ENCODE results near the gene PLEKHM3. TPM values are rescaled to one million over a fixed set of nuclear protein-coding genes. Genes with fewer than 3 reads are reported as not detected.

PLEKHM3 gene
- total RNA-seq, 3 donors from 2014 or later (not counting 1 experiment from before 2014, with no cell fraction given): 21.7 to 27.7 (median 26.3) TPM

GRCh38 chr2:207871911-207872310, 153.4 kb downstream of the PLEKHM3 start:
- H3K27me3 ChIP-seq (ENCODE audit: control insufficient read depth, insufficient read depth, low read length): no peaks in the 10 kb centered on the region
- no peak overlapping the region for H3K4me3 Mint-ChIP-seq
- intact Hi-C loops (cut with micrococcal nuclease): no loop called here
- 92% methylated on average over 2 of the region's 2 CpGs for WGBS (ENCODE audit: insufficient coverage)
- no peaks in the 10 kb centered on the region for H3K9me3 ChIP-seq (ENCODE audit: control insufficient read depth, insufficient read depth, low read length)
- no peak overlapping the region for H3K27ac ChIP-seq (ENCODE audit: low read length)
- no peak overlapping the region for H3K27ac Mint-ChIP-seq
- H3K4me3 ChIP-seq (ENCODE audit: low read length): no peak overlapping the region
- no peak for TF ChIP-seq CTCF (IDR thresholded peaks at IDR 0.05)
- no peak for DNase-seq
- H3K27me3 Mint-ChIP-seq (ENCODE audit: low read depth in 2 of 2): no peaks in the 10 kb centered on the region
- no peaks in the 10 kb centered on the region for H3K4me1 Mint-ChIP-seq
- ATAC-seq: no peak
- H3K36me3 Mint-ChIP-seq: no peaks in the 10 kb centered on the region
- no peaks in the 10 kb centered on the region for H3K4me1 ChIP-seq (ENCODE audit: control insufficient read depth, insufficient read depth, low read length)
- no peaks in the 10 kb centered on the region for H3K9me3 Mint-ChIP-seq
- no peaks in the 10 kb centered on the region for H3K36me3 ChIP-seq (ENCODE audit: control insufficient read depth, insufficient read depth, low read length)

GRCh38 chr2:207871506-207871905, 153.8 kb downstream of the PLEKHM3 start:
- Histone ChIP-seq H3K9me3 (ENCODE audit: control insufficient read depth, insufficient read depth, low read length) (no peaks in the 10 kb centered on the region), H3K4me1 (ENCODE audit: control insufficient read depth, insufficient read depth, low read length) (no peaks in the 10 kb centered on the region), H3K27me3 (ENCODE audit: control insufficient read depth, insufficient read depth, low read length) (no peaks in the 10 kb centered on the region), H3K4me3 (ENCODE audit: low read length) (no peak overlapping the region), H3K36me3 (ENCODE audit: control insufficient read depth, insufficient read depth, low read length) (no peaks in the 10 kb centered on the region), H3K27ac (ENCODE audit: low read length) (no peak overlapping the region)
- Mint-ChIP-seq H3K27ac (no peak overlapping the region), H3K9me3 (no peaks in the 10 kb centered on the region), H3K4me1 (no peaks in the 10 kb centered on the region), H3K4me3 (no peak overlapping the region), H3K27me3 (ENCODE audit: low read depth in 2 of 2) (no peaks in the 10 kb centered on the region), H3K36me3 (no peaks in the 10 kb centered on the region)
- no peak for DNase-seq
- no peak for ATAC-seq
- 100% methylated on average over 1 of the region's 1 CpG for WGBS (ENCODE audit: insufficient coverage)
- intact Hi-C loops (cut with micrococcal nuclease): no loop called here
- TF ChIP-seq CTCF (IDR thresholded peaks at IDR 0.05): no peak

- 93% methylated on average over 3 of the region's 4 CpGs for WGBS (ENCODE audit: insufficient coverage)
- no peaks in the 10 kb centered on the region for H3K4me1 ChIP-seq (ENCODE audit: control insufficient read depth, insufficient read depth, low read length)
- H3K36me3 Mint-ChIP-seq: no peaks in the 10 kb centered on the region
Measured at GRCh38 chr2:207870814-207871213, 154.5 kb downstream of the PLEKHM3 start.

More at GRCh38 chr2:207870814-207871213, 154.5 kb downstream of the PLEKHM3 start:
- H3K9me3 ChIP-seq (ENCODE audit: control insufficient read depth, insufficient read depth, low read length): no peaks in the 10 kb centered on the region
- no peak for TF ChIP-seq CTCF (IDR thresholded peaks at IDR 0.05)
- intact Hi-C loops (cut with micrococcal nuclease): no loop called here
- no peak overlapping the region for H3K4me3 Mint-ChIP-seq
- H3K27me3 ChIP-seq (ENCODE audit: control insufficient read depth, insufficient read depth, low read length): no peaks in the 10 kb centered on the region
- H3K27me3 Mint-ChIP-seq (ENCODE audit: low read depth in 2 of 2): no peaks in the 10 kb centered on the region
- H3K36me3 ChIP-seq (ENCODE audit: control insufficient read depth, insufficient read depth, low read length): no peaks in the 10 kb centered on the region
- DNase-seq (no peak), ATAC-seq (no peak)
- no peak overlapping the region for H3K27ac Mint-ChIP-seq
- no peak overlapping the region for H3K27ac ChIP-seq (ENCODE audit: low read length)
- H3K9me3 Mint-ChIP-seq: no peaks in the 10 kb centered on the region
- no peak overlapping the region for H3K4me3 ChIP-seq (ENCODE audit: low read length)
- no peaks in the 10 kb centered on the region for H3K4me1 Mint-ChIP-seq

Measured in natural killer cell (primary cell).